Thyroid gland (tissue), 4 donors: ENCODE measurements around the gene FMN1. TPM values are rescaled to one million over a fixed set of nuclear protein-coding genes. Genes with fewer than 3 reads are reported as not detected.

Experiments used
- DNase-seq, 2 donors: peaks; one replicate each; pipeline ENCODE4 v3.0.0-alpha.2; 2019
- H3K27ac ChIP-seq, 3 donors: fragments of 200-600 bp; sonication (generic); 1 replicate in 2 of 3; 2 replicates in 1 of 3; pipeline ENCODE4 v1.5.1; 2016 to 2019; ENCODE audit warnings: mild to moderate bottlenecking in 1 of 3, moderate library complexity in 1 of 3
- H3K27me3 ChIP-seq: fragments of 200-600 bp; sonication (generic); one replicate; pipeline ENCODE4 v1.5.1; 2019
- H3K36me3 ChIP-seq, 2 donors: fragments of 200-600 bp; sonication (generic); one replicate each; pipeline ENCODE4 v1.5.1; 2016 to 2019
- H3K4me1 ChIP-seq, 2 donors: fragments of 200-600 bp; sonication (generic); one replicate each; pipeline ENCODE4 v1.5.1; 2017 to 2019
- H3K4me3 ChIP-seq, 3 donors: fragments of 200-600 bp; sonication (generic); replicated peaks in 1 of 3; 1 replicate in 2 of 3; 2 replicates in 1 of 3; pipeline ENCODE4 v1.5.1; 2016; ENCODE audit warnings: mild to moderate bottlenecking in 1 of 3
- H3K9me3 ChIP-seq: fragments of 200-600 bp; sonication (generic); one replicate; pipeline ENCODE4 v1.5.1; 2017
- POLR2A ChIP-seq, 2 donors: fragments of 450-650 bp; IDR thresholded peaks; one replicate each; pipeline ENCODE4 v1.6.1; 2017; ENCODE audit warnings: antibody characterized with exemption in 2 of 2, mild to moderate bottlenecking in 2 of 2, moderate library complexity in 1 of 2
- WGBS, 2 donors: methylation state at CpG; one replicate each; pipeline ENCODE4 v1.1.5; 2017; 5-methylcytosine and 5-hydroxymethylcytosine counted together
- intact Hi-C: fragments of 100-400 bp; cut with DNase I; formaldehyde crosslinking; loops from one replicate; pipeline ENCODE4 v1.15.1; 2023
- total RNA-seq, 4 donors: library from RNA; depleted of rRNA; stranded (reverse); fragments of >200 nt; gene quantifications; one replicate each; pipeline ENCODE4 v1.2.3, GENCODE V29; 2016
- TF ChIP-seq, protein P1 (sequence below), 6 experiments: fragments of 200-600 bp in 3 of 6; fragments of 450-650 bp in 3 of 6; sonication (generic) in 3 of 6; IDR thresholded peaks; one replicate each; pipeline ENCODE4 v1.5.1; 2016 to 2019; ENCODE audit warnings: antibody characterized with exemption in 6 of 6, mild to moderate bottlenecking in 2 of 6, inconsistent platforms in 1 of 6, moderate library complexity in 1 of 6

FMN1 gene
- total RNA-seq, 4 donors from 2014 or later: 13.8 to 28.3 (median 22.5) TPM

DNA sequence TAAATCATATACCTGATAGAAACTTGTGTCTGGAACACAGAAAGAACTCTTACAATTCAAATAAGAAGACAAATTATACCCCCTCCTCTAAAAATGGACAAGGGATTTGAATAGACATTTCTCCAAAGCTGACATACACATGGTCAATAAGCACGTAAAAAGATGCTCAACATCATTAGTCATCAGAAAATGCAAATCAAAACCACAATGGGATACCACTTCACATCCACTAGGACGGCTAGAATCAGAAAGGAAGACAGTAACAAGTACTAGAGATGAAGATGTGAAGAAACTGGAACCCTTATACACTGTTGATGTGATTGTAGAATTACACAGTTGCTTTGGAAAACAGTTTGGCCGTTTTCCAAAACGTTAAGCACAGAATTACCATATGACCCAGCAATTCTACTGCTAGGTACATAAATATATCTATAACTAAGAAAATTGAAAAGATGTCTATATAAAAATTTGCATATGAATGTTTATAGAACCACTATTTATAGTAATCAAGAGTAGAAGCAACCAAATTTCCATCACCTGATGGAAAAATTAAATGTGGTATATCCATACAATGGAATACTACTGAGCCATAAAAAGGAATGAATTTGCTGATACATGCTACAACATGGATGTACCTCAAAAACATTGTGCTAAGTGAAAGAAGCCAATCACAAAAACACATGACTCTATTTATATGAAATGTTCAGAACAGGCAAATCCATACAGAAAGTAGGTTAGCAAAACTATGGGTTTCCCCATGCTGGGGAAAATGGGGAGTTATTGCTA is 415.9 kb downstream of the FMN1 start:
- no peak for TF ChIP-seq POLR2A (IDR thresholded peaks at IDR 0.05)
- TF ChIP-seq, protein P1, sequence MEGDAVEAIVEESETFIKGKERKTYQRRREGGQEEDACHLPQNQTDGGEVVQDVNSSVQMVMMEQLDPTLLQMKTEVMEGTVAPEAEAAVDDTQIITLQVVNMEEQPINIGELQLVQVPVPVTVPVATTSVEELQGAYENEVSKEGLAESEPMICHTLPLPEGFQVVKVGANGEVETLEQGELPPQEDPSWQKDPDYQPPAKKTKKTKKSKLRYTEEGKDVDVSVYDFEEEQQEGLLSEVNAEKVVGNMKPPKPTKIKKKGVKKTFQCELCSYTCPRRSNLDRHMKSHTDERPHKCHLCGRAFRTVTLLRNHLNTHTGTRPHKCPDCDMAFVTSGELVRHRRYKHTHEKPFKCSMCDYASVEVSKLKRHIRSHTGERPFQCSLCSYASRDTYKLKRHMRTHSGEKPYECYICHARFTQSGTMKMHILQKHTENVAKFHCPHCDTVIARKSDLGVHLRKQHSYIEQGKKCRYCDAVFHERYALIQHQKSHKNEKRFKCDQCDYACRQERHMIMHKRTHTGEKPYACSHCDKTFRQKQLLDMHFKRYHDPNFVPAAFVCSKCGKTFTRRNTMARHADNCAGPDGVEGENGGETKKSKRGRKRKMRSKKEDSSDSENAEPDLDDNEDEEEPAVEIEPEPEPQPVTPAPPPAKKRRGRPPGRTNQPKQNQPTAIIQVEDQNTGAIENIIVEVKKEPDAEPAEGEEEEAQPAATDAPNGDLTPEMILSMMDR (IDR thresholded peaks at IDR 0.05): no peak
- Histone ChIP-seq H3K36me3 (no peaks in the 10 kb centered on the region), H3K4me1 (no peaks in the 10 kb centered on the region), H3K4me3 (no peak overlapping the region), H3K27me3 (no peaks in the 10 kb centered on the region), H3K27ac (no peak overlapping the region), H3K9me3 (no peaks in the 10 kb centered on the region)
- intact Hi-C loops: no loop called here
- no peak for DNase-seq
- WGBS, 2 donors: 90 to 92% methylated on average over 4 of the region's 4 CpGs

DNA sequence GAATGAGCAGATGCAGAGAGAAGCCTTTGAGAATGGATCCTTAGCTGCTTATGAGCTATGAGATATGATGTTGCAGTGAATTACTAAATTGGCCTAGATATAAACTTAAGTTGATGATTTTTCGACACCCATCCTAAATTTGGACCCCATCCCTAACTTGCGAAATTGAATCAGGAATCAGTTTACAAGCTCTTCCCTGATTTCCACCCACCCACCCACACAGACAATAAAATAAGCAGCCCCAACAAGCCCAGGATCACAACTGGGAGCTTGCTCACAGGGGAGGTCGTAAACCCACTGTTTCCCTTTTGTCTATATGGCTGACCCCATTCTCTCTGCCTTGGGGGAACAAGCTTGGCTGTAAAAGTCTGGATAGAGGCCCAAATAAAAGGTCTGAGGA is 419.4 kb downstream of the FMN1 start:
- WGBS, 2 donors: 68 to 69% methylated on average over 3 of the region's 3 CpGs
- Histone ChIP-seq H3K36me3 (no peaks in the 10 kb centered on the region), H3K9me3 (no peaks in the 10 kb centered on the region), H3K4me3 (no peak overlapping the region), H3K4me1 (no peaks in the 10 kb centered on the region), H3K27ac (no peak overlapping the region), H3K27me3 (no peaks in the 10 kb centered on the region)
- TF ChIP-seq, protein P1 (IDR thresholded peaks at IDR 0.05): no peak
- no peak for TF ChIP-seq POLR2A (IDR thresholded peaks at IDR 0.05)
- DNase-seq: no peak
- intact Hi-C loops: no loop called here

DNA sequence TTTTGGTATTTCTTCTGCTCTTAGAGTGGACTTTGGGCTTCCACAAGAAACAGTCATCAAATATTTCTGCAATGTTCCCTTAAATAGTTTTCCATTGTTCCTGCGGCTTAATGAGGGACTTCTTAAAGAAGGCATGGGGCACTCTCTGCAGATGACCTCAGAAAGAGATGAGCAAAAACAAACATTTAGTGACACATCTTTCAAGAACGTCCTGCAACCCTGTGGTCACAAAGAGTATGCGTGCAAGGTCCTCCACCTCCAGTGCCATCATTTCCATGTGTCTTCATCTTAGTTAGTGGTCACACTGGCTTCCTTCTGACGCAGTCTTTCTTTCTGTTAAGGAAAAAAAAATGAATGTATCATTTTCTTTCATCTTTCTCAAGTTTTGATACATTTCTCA is 420.5 kb downstream of the FMN1 start:
- TF ChIP-seq POLR2A (IDR thresholded peaks at IDR 0.05): no peak
- TF ChIP-seq, protein P1 (IDR thresholded peaks at IDR 0.05): no peak
- no peaks in the 10 kb centered on the region for H3K9me3 ChIP-seq
- DNase-seq: no peak
- no peaks in the 10 kb centered on the region for H3K27me3 ChIP-seq
- no peaks in the 10 kb centered on the region for H3K36me3 ChIP-seq
- H3K4me1 ChIP-seq: no peaks in the 10 kb centered on the region
- H3K27ac ChIP-seq: no peak overlapping the region
- WGBS, 2 donors: 86 to 93% methylated on average over 4 of the region's 4 CpGs
- no peak overlapping the region for H3K4me3 ChIP-seq
- intact Hi-C loops: no loop called here

DNA sequence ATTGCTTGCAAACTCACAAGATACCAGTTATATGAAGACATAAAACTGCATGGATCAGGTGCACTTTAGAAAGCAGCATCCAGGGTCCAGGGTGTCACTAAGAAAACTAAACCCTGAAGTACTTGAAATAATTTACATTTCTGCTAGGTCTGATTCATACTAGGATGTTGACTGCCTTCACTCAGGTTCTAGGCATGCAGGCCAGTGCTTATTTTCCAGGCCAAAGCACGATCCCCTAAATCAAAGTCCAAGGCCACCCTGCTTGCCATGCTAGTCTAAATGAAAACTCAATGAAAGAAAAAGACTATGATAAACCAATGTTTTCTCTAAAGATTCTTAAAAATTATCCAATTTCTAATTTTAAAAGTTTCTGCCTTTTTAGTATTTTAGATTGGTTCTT is 427.3 kb downstream of the FMN1 start:
- Histone ChIP-seq H3K27me3 (no peaks in the 10 kb centered on the region), H3K9me3 (no peaks in the 10 kb centered on the region), H3K4me3 (no peak overlapping the region), H3K4me1 (no peaks in the 10 kb centered on the region), H3K27ac (no peak overlapping the region), H3K36me3 (no peaks in the 10 kb centered on the region)
- intact Hi-C loops: no loop called here
- TF ChIP-seq, protein P1 (IDR thresholded peaks at IDR 0.05): no peak
- no peak for TF ChIP-seq POLR2A (IDR thresholded peaks at IDR 0.05)
- 90 to 93% methylated on average over 1 of the region's 1 CpG for WGBS, 2 donors
- DNase-seq: no peak

DNA sequence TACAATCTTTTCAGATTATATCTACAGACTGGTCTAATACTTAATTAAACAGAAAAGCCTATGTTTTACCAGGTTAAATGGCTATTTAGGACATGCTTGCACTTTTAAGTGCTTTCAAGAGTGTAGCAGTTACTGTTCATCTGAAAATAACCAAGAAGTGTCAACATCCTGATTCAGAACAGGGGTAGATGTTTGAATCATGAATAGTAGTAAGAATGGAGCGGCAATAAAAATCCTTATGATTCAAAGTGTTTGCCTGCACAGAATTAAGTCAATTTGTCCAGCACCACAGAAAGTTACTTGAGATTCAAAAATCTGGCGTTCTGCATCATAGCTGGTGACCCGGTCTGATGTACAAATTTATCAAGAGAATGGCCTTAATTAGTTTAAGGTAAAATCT is 428.4 kb downstream of the FMN1 start:
- intact Hi-C loops: no loop called here
- TF ChIP-seq, protein P1 (IDR thresholded peaks at IDR 0.05): no peak
- no peak for TF ChIP-seq POLR2A (IDR thresholded peaks at IDR 0.05)
- Histone ChIP-seq H3K4me3 (no peak overlapping the region), H3K4me1 (no peaks in the 10 kb centered on the region), H3K36me3 (no peaks in the 10 kb centered on the region), H3K27me3 (no peaks in the 10 kb centered on the region), H3K9me3 (no peaks in the 10 kb centered on the region), H3K27ac (no peak overlapping the region)
- WGBS, 2 donors: 80 to 94% methylated on average over 3 of the region's 3 CpGs
- no peak for DNase-seq
